ENCODE data around the gene TSPAN18. TPM values are rescaled to one million over a fixed set of nuclear protein-coding genes. Genes with fewer than 3 reads are reported as not detected.

TSPAN18 gene
- total and polyA plus RNA-seq, 8 donors: 27.2 to 85.8 (median 63.7) TPM

- TF ChIP-seq CTCF (IDR thresholded peaks at IDR 0.05): no peak
- Histone ChIP-seq H3K4me3 (no peak overlapping the region), H3K27me3 (no peaks in the 10 kb centered on the region), H3K36me3 (no peaks in the 10 kb centered on the region), H3K4me1 (no peaks in the 10 kb centered on the region), H3K9me3 (no peaks in the 10 kb centered on the region), H3K27ac (no peak overlapping the region)
- no peak for DNase-seq
- no peak for ATAC-seq
- intact Hi-C loops (cut with DNase I): no loop called here
These were observed 176.8 kb downstream of the TSPAN18 start for GRCh38 chr11:44903518-44903917.

- H3K36me3 ChIP-seq: no peaks in the 10 kb centered on the region
- H3K9me3 ChIP-seq: no peaks in the 10 kb centered on the region
- no peak for TF ChIP-seq CTCF (IDR thresholded peaks at IDR 0.05)
- no peak overlapping the region for H3K27ac ChIP-seq
- intact Hi-C loops (cut with DNase I): no loop called here
- no peak for DNase-seq
- no peak for ATAC-seq
- no peaks in the 10 kb centered on the region for H3K27me3 ChIP-seq
- H3K4me3 ChIP-seq: no peak overlapping the region
- H3K4me1 ChIP-seq: no peaks in the 10 kb centered on the region
These were observed 177.7 kb downstream of the TSPAN18 start for GRCh38 chr11:44904261-44905020.

GRCh38 chr11:44905131-44905866 is 178.5 kb downstream of the TSPAN18 start:
- intact Hi-C loops (cut with DNase I): no loop called here

GRCh38 chr11:44906649-44907048 is 179.9 kb downstream of the TSPAN18 start:
- Histone ChIP-seq H3K27ac (no peak overlapping the region), H3K9me3 (no peaks in the 10 kb centered on the region), H3K36me3 (no peaks in the 10 kb centered on the region), H3K4me3 (no peak overlapping the region), H3K27me3 (no peaks in the 10 kb centered on the region), H3K4me1 (peaks cover 0 to 8% of the 10 kb centered on the region in 2 donors)
- no peak for TF ChIP-seq CTCF (IDR thresholded peaks at IDR 0.05)
- DNase-seq (no peak), ATAC-seq (no peak)
- intact Hi-C loops (cut with DNase I): no loop called here

More at GRCh38 chr11:44905131-44905866, 178.5 kb downstream of the TSPAN18 start:
- Histone ChIP-seq H3K27ac (no peak overlapping the region), H3K4me1 (no peaks in the 10 kb centered on the region), H3K27me3 (no peaks in the 10 kb centered on the region), H3K9me3 (no peaks in the 10 kb centered on the region), H3K36me3 (no peaks in the 10 kb centered on the region), H3K4me3 (no peak overlapping the region)
- no peak for TF ChIP-seq CTCF (IDR thresholded peaks at IDR 0.05)
- DNase-seq: no peak
- ATAC-seq: no peak

GRCh38 chr11:44909557-44909956 is 182.8 kb downstream of the TSPAN18 start:
- Histone ChIP-seq H3K27ac (no peak overlapping the region), H3K36me3 (no peaks in the 10 kb centered on the region), H3K4me3 (no peak overlapping the region), H3K9me3 (no peaks in the 10 kb centered on the region), H3K27me3 (no peaks in the 10 kb centered on the region), H3K4me1 (peaks cover 0 to 15% of the 10 kb centered on the region in 2 donors)
- no peak for TF ChIP-seq CTCF (IDR thresholded peaks at IDR 0.05)
- intact Hi-C loops (cut with DNase I): no loop called here
- ATAC-seq (no peak), DNase-seq (peak in 1 of 4 donors; percentile 67)
